NB4 (cell line): ENCODE data around the gene NRCAM.

ENCODE experiments used
- CTCF ChIP-seq: IDR thresholded peaks from one replicate; pipeline ENCODE4 v1.5.1; 2012; ENCODE audit warnings: low read depth, low read length
- MAX ChIP-seq: IDR thresholded peaks from 2 replicates; pipeline ENCODE4 v1.6.1; 2011; ENCODE audit warnings: low read depth, low read length
- POLR2A ChIP-seq: IDR thresholded peaks from 2 replicates; pipeline ENCODE4 v1.6.1; 2011; ENCODE audit warnings: mild to moderate bottlenecking; ENCODE audit not compliant: insufficient read length; ENCODE audit errors: extremely low read depth

- no peak for TF ChIP-seq CTCF
- no peak for TF ChIP-seq POLR2A
- TF ChIP-seq MAX, result no peak
Observed at GRCh38 chr7:108284349-108285002, 171.8 kb downstream of the NRCAM start.
